HepG2 (cell line): ENCODE measurements around the gene UROD. TPM values are rescaled to one million over a fixed set of nuclear protein-coding genes. Genes with fewer than 3 reads are reported as not detected.

ENCODE experiments used
- ARNTL ChIP-seq: sonication (generic); formaldehyde crosslinking; IDR thresholded peaks from 2 replicates; pipeline ENCODE4 v1.4.0; 2020; ENCODE audit warnings: mild to moderate bottlenecking, missing genetic modification reagents
- CHD4 ChIP-seq: fragments of 200-600 bp; sonication (generic); IDR thresholded peaks from 2 replicates; pipeline ENCODE4 v1.7.0; 2017; ENCODE audit warnings: mild to moderate bottlenecking, low read length, borderline replicate concordance
- HHEX ChIP-seq: IDR thresholded peaks from 2 replicates; pipeline ENCODE4 v1.6.1; 2016; ENCODE audit warnings: control low read depth
- HMG20A ChIP-seq: IDR thresholded peaks from 2 replicates; pipeline ENCODE4 v1.6.1; 2016; ENCODE audit warnings: borderline replicate concordance
- HNRNPK ChIP-seq: fragments of 200-400 bp; formaldehyde crosslinking; IDR thresholded peaks from 2 replicates; pipeline ENCODE4 v1.6.1; 2018; ENCODE audit warnings: low read length, low read depth, moderate library complexity, mild to moderate bottlenecking; ENCODE audit not compliant: poor library complexity, severe bottlenecking
- IKZF1 ChIP-seq: fragments of 450-650 bp; IDR thresholded peaks from 2 replicates; pipeline ENCODE4 v1.7.1; 2016
- NFYB ChIP-seq: sonication (generic); formaldehyde crosslinking; IDR thresholded peaks from 2 replicates; pipeline ENCODE4 v1.4.0; 2020; ENCODE audit warnings: missing genetic modification reagents
- SETDB1 ChIP-seq: sonication (generic); formaldehyde crosslinking; IDR thresholded peaks from 2 replicates; pipeline ENCODE4 v1.5.1; 2020; ENCODE audit warnings: missing genetic modification reagents, mild to moderate bottlenecking, borderline replicate concordance
- TCF7 ChIP-seq: sonication (generic); IDR thresholded peaks from 2 replicates; pipeline ENCODE4 v1.6.1; 2016; ENCODE audit warnings: antibody characterized with exemption, low read depth
- THAP7 ChIP-seq: sonication (generic); formaldehyde crosslinking; IDR thresholded peaks from 2 replicates; pipeline ENCODE4 v1.8.1; 2023; ENCODE audit warnings: mild to moderate bottlenecking, missing genetic modification reagents
- ZBTB7B ChIP-seq: sonication (generic); formaldehyde crosslinking; IDR thresholded peaks from 2 replicates; pipeline ENCODE4 v1.4.0; 2020; ENCODE audit warnings: missing genetic modification reagents
- ZFP36L2 ChIP-seq: sonication (generic); formaldehyde crosslinking; IDR thresholded peaks from 2 replicates; pipeline ENCODE4 v1.4.0; 2020; ENCODE audit warnings: missing genetic modification reagents
- ZNF263 ChIP-seq: sonication (generic); formaldehyde crosslinking; IDR thresholded peaks from 2 replicates; pipeline ENCODE4 v1.4.0; 2020; ENCODE audit warnings: missing genetic modification reagents
- ZNF292 ChIP-seq: sonication (generic); formaldehyde crosslinking; IDR thresholded peaks from 2 replicates; pipeline ENCODE4 v1.8.1; 2022; ENCODE audit warnings: mild to moderate bottlenecking, low read depth, missing genetic modification reagents, borderline replicate concordance
- ZNF331 ChIP-seq: sonication (generic); formaldehyde crosslinking; IDR thresholded peaks from 2 replicates; pipeline ENCODE4 v1.4.0; 2020; ENCODE audit warnings: missing genetic modification reagents
- ZNF362 ChIP-seq: sonication (generic); formaldehyde crosslinking; IDR thresholded peaks from 2 replicates; pipeline ENCODE4 v1.4.0; 2020; ENCODE audit warnings: missing genetic modification reagents, mild to moderate bottlenecking, borderline replicate concordance
- polyA plus RNA-seq, 8 experiments: library from polyadenylated mRNA; depleted of rRNA in 3 of 8; stranded (reverse) in 7 of 8; unstranded in 1 of 8; fragments of >200 nt; fragmentation: Illumina TruSeq in 4 of 8; extraction: Trizol in 4 of 8; gene quantifications; 2 replicates each; pipeline versions ENCODE4 v1.2.1 to v1.2.3, GENCODE V29; 2011 to 2016; ENCODE audit warnings: low read depth in 4 of 8, missing spikeins in 1 of 8, mixed read lengths in 1 of 8; ENCODE audit not compliant: insufficient read depth in 1 of 8
- total RNA-seq, 5 experiments: library from RNA; depleted of rRNA; stranded (reverse); fragments of >200 nt; fragmentation: Illumina TruSeq; extraction: Trizol; gene quantifications; 2 replicates each; pipeline ENCODE4 v1.2.3, GENCODE V29; 2016; ENCODE audit warnings: low read depth in 1 of 5
- TF ChIP-seq, protein P1 (sequence below): sonication (generic); formaldehyde crosslinking; IDR thresholded peaks from 2 replicates; pipeline ENCODE4 v1.8.1; 2023; ENCODE audit warnings: mild to moderate bottlenecking, moderate library complexity, missing genetic modification reagents
- TF ChIP-seq, protein P2 (sequence below): sonication (generic); formaldehyde crosslinking; IDR thresholded peaks from 2 replicates; pipeline ENCODE4 v1.4.0; 2020; ENCODE audit warnings: missing genetic modification reagents
- TF ChIP-seq, protein P3 (sequence below): fragments of 450-650 bp; IDR thresholded peaks from 2 replicates; pipeline ENCODE4 v1.6.1; 2017; ENCODE audit warnings: mild to moderate bottlenecking
- TF ChIP-seq, protein P4 (sequence below): IDR thresholded peaks from 2 replicates; pipeline ENCODE4 v1.6.1; 2016; ENCODE audit warnings: low read depth, borderline replicate concordance
- TF ChIP-seq, protein P5 (sequence below): sonication (generic); formaldehyde crosslinking; IDR thresholded peaks from 2 replicates; pipeline ENCODE4 v1.4.0; 2020; ENCODE audit warnings: low read depth, mild to moderate bottlenecking, missing genetic modification reagents

The UROD gene
- total and polyA plus RNA-seq, 2 of the 13 experiments (the other 11 are each of a cell fraction or from before 2014, with no cell fraction given): 162 to 171 TPM

DNA sequence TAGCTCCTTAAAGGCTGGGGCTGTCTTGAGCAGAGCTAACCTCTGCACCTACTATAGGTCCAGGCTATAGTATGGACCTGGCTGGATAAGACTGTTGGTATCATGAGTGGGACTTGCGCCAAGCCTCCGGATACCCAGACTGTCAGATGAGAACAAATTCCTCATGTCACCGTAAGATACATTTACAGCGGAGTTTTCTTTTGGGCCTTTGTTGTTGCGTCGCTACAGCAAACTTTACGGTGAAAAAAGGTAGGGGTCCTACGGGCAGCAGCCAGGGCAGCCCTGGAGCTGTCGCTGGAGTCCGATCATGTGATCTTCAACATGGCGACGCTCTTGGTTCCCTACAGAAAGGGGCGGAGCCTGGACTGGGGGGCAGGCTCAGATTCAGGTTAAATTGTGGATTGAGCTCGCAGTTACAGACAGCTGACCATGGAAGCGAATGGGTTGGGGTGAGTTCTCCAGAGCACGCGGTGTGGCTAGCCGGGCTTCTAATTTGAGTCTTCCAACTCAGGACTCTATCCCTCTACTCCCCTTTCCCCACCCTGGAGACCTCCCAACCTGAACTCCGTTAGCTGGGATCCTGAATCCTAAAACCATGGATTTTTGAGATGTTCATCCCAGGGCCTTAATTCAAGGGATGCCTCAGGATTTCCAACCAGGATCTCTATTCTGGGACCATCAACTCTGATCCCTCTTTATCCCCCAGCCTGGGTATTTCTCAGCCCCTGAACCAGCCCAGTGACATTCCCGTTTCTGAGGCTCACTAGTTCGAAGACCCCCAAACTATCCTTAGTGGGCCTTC, at the start of gene UROD (continued):
- no peak; the same call in 1 of the 2 replicates for TF ChIP-seq ZNF331 (CRISPR knock-in tag)
- TF ChIP-seq, protein P1, sequence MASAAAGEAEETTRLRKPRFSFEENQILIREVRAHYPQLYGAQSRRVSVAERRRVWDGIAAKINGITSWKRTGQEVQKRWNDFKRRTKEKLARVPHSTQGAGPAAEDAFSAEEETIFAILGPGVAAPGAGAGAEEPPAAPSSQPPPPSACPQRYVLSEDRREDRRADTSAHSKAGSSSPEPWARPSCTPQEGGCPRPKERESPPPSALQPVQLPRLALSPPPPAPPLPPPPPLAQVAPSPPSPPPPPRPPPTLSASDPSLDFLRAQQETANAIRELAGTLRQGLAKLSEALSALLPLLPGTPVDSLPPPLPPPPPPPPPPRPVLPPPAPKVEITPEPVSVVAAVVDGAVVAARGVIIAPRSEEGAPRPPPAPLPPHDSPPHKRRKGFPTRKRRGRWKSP: peak; percentile 57; the same call in 1 of the 2 replicates
- TF ChIP-seq ZFP36L2: no peak
- TF ChIP-seq TCF7: no peak
- TF ChIP-seq, protein P2, sequence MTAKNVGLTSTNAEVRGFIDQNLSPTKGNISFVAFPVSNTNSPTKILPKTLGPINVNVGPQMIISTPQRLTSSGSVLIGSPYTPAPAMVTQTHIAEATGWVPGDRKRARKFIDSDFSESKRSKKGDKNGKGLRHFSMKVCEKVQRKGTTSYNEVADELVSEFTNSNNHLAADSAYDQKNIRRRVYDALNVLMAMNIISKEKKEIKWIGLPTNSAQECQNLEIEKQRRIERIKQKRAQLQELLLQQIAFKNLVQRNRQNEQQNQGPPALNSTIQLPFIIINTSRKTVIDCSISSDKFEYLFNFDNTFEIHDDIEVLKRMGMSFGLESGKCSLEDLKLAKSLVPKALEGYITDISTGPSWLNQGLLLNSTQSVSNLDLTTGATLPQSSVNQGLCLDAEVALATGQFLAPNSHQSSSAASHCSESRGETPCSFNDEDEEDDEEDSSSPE (CRISPR knock-in tag): no peak; the same call in 1 of the 2 replicates
- TF ChIP-seq, protein P3, sequence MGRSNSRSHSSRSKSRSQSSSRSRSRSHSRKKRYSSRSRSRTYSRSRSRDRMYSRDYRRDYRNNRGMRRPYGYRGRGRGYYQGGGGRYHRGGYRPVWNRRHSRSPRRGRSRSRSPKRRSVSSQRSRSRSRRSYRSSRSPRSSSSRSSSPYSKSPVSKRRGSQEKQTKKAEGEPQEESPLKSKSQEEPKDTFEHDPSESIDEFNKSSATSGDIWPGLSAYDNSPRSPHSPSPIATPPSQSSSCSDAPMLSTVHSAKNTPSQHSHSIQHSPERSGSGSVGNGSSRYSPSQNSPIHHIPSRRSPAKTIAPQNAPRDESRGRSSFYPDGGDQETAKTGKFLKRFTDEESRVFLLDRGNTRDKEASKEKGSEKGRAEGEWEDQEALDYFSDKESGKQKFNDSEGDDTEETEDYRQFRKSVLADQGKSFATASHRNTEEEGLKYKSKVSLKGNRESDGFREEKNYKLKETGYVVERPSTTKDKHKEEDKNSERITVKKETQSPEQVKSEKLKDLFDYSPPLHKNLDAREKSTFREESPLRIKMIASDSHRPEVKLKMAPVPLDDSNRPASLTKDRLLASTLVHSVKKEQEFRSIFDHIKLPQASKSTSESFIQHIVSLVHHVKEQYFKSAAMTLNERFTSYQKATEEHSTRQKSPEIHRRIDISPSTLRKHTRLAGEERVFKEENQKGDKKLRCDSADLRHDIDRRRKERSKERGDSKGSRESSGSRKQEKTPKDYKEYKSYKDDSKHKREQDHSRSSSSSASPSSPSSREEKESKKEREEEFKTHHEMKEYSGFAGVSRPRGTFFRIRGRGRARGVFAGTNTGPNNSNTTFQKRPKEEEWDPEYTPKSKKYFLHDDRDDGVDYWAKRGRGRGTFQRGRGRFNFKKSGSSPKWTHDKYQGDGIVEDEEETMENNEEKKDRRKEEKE: no peak
- no peak for TF ChIP-seq ZNF292
- TF ChIP-seq, protein P4, sequence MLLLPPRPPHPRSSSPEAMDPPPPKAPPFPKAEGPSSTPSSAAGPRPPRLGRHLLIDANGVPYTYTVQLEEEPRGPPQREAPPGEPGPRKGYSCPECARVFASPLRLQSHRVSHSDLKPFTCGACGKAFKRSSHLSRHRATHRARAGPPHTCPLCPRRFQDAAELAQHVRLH (CRISPR knock-in tag): no peak; the same call in 1 of the 2 replicates
- no peak for TF ChIP-seq HNRNPK
- TF ChIP-seq ARNTL (CRISPR knock-in tag): no peak
- no peak for TF ChIP-seq HMG20A (CRISPR knock-in tag)
- TF ChIP-seq ZNF263 (CRISPR knock-in tag): no peak
- no peak for TF ChIP-seq HHEX (CRISPR knock-in tag)
- no peak for TF ChIP-seq IKZF1
- no peak for TF ChIP-seq NFYB
- no peak for TF ChIP-seq SETDB1 (CRISPR knock-in tag)
- TF ChIP-seq, protein P5, sequence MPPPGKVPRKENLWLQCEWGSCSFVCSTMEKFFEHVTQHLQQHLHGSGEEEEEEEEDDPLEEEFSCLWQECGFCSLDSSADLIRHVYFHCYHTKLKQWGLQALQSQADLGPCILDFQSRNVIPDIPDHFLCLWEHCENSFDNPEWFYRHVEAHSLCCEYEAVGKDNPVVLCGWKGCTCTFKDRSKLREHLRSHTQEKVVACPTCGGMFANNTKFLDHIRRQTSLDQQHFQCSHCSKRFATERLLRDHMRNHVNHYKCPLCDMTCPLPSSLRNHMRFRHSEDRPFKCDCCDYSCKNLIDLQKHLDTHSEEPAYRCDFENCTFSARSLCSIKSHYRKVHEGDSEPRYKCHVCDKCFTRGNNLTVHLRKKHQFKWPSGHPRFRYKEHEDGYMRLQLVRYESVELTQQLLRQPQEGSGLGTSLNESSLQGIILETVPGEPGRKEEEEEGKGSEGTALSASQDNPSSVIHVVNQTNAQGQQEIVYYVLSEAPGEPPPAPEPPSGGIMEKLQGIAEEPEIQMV: peak; percentile 43; the same call in 1 of the 2 replicates
- no peak for TF ChIP-seq ZBTB7B (CRISPR knock-in tag)
- no peak for TF ChIP-seq CHD4
- TF ChIP-seq THAP7 (CRISPR knock-in tag): peak; percentile 56; the same call in 1 of the 2 replicates
- peak; percentile 15; the same call in 1 of the 2 replicates for TF ChIP-seq ZNF362 (CRISPR knock-in tag)
